Mammary epithelial cell (primary cell): ENCODE measurements around the gene IRF2.

Source experiments
- CTCF ChIP-seq, 2 donors: IDR thresholded peaks in 1 of 2; conservative IDR thresholded peaks in 1 of 2; 2 replicates each; pipeline ENCODE4 v1.5.1; 2011 to 2012; ENCODE audit warnings: inconsistent platforms in 2 of 2, low read length in 2 of 2, mild to moderate bottlenecking in 2 of 2, control low read depth in 1 of 2, low read depth in 1 of 2; ENCODE audit not compliant: insufficient read depth in 1 of 2; ENCODE audit errors: extremely low read depth in 1 of 2
- EZH2 ChIP-seq: IDR thresholded peaks from 2 replicates; pipeline ENCODE4 v1.6.1; 2012; ENCODE audit warnings: low read length, inconsistent platforms, borderline replicate concordance

GRCh38 chr4:184343502-184344177 lies 130.7 kb downstream of the IRF2 start:
- no peak for TF ChIP-seq CTCF (conservative IDR thresholded peaks at IDR 0.05 in 1 of 2, IDR thresholded peaks at IDR 0.05 in 1 of 2; ENCODE audit: extremely low read depth in 1 of 2, insufficient read depth in 1 of 2, low read depth in 1 of 2, low read length in 2 of 2)
- TF ChIP-seq EZH2, result no peak
